ENCODE measurements around the gene TLR3. TPM values are rescaled to one million over a fixed set of nuclear protein-coding genes. Genes with fewer than 3 reads are reported as not detected.

The TLR3 gene
- total RNA-seq, 1 experiment from 2014 or later = 2.4 TPM

DNA sequence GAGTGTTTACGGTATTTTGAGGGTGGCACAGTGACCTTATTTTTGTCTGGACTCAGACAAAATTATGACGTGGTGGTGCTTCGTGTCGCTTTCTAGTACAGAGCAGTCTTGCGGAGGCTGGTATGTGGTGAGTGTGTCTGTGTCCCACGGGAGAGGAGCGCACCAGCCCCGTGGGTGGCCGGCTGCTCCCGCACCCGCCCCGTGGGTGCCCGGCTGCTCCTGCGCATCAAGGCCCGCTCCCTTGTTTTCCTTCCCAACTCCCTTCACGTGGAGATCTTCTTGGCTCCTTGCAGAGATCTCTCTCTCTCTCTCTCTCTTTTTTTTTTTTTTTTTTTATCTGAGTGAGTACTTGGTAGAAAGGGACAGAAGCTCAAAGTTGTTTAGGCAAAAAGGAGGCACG is 23.3 kb downstream of the TLR3 start:
- DNase-seq (ENCODE audit: low read depth) = no peak
- in situ Hi-C loops (cut with HindIII; ENCODE audit: low pct_unique_long_range_greater_than_20kb, low sequenced_read_pairs) = no loop called here

DNA sequence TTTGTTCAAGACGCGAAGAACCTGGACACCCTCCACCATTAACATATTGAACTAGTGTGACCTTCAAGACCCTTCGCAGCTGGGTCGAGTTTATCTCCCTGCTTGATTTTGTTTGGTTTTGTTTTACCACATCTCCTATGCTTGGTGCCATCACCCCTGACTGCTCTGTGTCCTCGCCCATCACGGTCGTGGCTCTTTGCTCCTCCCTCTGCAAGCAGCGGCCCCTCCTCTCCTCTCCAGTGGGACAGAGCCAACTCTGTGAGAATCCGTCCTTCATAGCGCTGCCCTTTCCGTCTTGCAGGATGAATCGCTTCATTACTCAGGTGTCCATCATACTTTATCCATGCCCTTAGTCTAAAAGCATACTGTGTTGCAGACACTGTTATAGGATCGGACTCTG is 26.4 kb downstream of the TLR3 start:
- in situ Hi-C loops (cut with HindIII; ENCODE audit: low pct_unique_long_range_greater_than_20kb, low sequenced_read_pairs) = no loop called here

DNA sequence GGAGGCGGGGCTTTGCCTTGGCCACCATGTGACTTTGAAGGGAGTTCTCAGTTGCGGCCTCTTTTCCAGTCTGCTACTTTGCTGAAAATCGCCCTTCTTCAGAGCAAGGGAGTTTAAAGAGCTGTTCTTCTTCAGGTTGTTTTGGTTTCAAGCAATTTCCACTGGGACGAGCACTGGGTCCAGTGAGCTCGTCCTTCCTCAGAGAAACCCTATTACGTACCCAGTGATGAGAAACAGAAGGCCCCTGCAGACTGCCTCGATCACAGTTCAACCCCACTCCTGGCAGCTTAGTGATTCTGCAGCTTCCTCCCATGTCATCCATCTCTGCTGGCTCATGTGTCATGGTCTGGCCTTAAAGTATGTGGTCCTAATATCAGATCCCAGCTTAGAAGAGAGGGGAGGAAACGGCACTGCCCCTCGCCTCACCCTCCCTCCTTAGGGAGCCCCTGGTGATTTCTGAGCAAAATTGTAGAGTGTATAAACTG is 27.8 kb downstream of the TLR3 start:
- in situ Hi-C loops (cut with HindIII; ENCODE audit: low pct_unique_long_range_greater_than_20kb, low sequenced_read_pairs) = no loop called here
- no peak for DNase-seq (ENCODE audit: low read depth)

More for the DNA sequence above, 26.4 kb downstream of the TLR3 start:
- no peak for DNase-seq (ENCODE audit: low read depth)

DNA sequence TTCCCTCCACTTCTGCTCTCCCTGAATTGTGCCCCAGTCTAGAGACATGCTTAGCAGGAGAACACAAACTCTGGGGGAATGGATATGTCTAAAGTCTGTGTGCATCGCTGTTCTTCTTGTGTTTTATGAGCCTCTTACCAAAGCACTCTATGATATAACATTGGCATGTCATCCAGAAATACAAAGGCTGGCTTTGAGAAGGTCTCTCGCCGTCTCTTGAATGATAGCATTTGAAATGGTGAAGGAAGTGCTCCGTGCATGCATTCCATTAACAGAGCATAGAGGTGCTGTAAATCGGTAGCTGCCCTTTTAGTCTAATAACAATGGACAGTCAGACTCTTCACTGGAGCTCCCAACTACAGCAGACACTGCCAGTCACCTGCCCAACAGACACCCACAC is 28.4 kb downstream of the TLR3 start:
- DNase-seq (ENCODE audit: low read depth) = no peak
- in situ Hi-C loops (cut with HindIII; ENCODE audit: low pct_unique_long_range_greater_than_20kb, low sequenced_read_pairs) = no loop called here

DNA sequence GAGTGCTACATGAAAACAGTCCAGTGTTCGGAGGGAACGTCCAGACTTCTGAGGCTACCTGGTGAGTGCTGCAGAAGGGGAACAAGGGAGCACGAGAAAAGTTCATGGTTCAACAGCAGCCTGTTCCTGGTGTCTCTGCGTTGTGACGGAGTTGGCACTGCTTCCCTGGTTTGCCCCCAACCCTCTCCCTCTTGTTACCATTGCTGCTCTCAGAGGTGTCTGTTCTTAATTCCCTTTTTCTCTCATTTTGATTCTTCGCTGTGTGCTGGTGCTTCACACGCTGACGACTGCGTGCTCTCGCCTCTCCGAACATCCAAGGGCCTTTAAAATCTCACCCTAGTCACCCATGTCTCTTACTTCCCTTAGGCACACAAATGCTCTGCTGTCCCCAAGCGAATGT is 34.0 kb downstream of the TLR3 start:
- no peak for DNase-seq (ENCODE audit: low read depth)
- in situ Hi-C loops (cut with HindIII; ENCODE audit: low pct_unique_long_range_greater_than_20kb, low sequenced_read_pairs) = no loop called here

DNA sequence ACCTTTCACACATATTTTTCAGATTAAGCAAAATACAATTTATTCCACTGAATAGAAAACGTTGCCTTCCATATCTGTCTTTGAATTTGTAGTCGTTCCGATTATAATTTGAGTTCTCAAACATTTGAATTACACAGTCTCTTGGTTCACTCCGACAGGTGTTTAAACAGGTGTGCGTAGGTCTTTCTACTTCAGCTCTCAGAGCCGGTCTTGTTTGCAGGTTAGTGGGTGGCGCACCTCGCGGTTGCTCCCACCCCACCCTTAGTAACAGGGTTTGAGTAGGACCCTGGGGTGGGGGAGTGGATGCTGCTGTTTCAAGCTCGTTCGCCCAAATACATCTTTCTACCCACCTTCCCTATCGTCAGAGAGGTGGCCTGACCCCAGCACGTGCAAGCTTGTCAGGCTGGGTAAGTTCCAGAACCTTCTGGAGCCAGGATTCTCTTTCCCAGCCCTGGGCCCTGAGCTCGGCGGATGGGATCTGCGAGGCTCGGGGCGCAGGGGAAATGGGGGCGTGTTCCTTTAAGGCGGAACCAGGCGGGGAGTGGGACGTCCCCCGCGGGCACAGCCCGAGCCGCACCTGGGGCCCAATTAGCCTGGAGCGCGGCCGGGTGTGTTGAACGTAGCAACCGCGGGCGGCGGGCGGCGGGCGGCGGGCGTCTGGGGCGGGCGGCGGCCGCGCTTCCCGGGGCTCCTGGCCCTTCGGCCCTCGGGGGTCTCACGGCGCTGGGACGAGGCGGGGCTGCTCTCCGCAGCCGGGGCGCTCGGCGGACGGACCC is 35.3 kb downstream of the TLR3 start, which contains the start of gene FAM149A:
Gene FAM149A (plus strand): TSS at position 591 of the 776 bp plus-strand sequence.
- no peak for DNase-seq (ENCODE audit: low read depth)
- in situ Hi-C loops (cut with HindIII; ENCODE audit: low pct_unique_long_range_greater_than_20kb, low sequenced_read_pairs) = no loop called here

DNA sequence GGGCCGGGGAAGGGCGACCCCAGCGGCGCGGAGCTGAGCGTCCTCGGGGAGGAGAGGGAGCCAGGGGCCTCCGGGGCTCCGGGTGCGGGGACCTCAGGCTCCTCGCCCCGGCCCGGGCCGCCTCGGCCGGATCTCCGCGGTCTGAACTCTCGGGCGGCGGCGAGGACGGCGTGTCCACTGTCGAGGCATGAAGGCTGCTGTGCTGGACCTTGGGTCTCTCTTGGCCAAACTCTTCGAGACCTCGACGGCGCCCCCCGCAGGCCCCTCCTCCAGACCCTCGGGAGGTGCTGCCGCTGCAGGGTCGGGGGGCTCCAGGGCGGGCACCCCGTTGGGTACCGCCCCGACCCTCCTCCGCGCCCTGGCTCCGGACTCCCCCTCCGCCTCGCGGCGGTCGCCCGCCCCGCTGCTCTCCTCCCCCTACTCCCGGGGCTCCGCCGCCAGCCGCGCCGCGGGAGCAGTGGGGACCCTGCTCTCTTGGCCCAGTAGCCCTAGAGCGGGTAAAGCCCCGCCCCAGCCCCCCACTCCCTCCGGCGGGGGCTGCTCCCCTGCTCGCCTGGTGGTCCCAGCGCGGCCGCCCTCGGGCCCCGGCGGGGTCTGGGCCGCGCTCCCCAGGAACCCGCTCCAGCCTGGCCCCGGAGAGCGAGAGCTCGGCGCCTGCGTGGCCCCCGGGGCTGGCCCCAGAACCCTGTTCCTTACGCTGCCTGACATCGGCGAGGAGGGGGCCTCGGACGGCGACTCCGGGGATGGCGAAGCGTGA is 36.1 kb downstream of the TLR3 start:
- in situ Hi-C loops (cut with HindIII; ENCODE audit: low pct_unique_long_range_greater_than_20kb, low sequenced_read_pairs) = no loop called here
- DNase-seq (ENCODE audit: low read depth) = no peak

DNA sequence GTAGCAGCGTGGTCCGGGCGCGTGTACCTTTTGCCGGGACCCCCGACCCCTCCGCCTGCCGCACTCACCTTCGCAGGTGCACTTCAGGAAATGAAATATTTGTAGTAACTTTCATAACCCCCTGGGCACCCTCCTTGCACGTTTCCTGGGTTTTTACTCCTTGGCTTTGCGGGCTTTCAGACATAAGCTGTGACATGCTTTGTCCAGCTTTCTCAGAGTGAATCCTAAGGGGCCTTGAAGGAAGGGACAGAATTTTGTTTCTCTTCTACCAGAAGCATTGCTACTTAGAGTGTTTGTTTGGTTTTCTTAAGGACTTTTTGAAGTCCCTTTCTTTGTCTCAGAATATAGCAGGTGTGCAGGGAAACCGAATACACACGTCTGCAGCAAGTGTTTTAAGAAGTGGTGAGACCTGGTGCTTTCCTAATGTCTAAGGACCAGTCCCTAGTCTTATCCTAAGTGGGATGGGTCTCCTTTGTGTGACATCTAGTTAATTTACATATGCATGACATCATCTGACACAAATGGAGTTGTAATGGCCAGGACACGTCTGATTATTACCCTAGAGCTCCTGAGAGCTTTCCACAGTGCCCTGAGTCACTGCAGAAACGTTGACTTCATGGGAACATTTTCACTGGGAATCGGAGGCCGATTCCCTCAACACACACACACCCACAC is 36.8 kb downstream of the TLR3 start:
- DNase-seq (ENCODE audit: low read depth) = no peak
- in situ Hi-C loops (cut with HindIII; ENCODE audit: low pct_unique_long_range_greater_than_20kb, low sequenced_read_pairs) = no loop called here

DNA sequence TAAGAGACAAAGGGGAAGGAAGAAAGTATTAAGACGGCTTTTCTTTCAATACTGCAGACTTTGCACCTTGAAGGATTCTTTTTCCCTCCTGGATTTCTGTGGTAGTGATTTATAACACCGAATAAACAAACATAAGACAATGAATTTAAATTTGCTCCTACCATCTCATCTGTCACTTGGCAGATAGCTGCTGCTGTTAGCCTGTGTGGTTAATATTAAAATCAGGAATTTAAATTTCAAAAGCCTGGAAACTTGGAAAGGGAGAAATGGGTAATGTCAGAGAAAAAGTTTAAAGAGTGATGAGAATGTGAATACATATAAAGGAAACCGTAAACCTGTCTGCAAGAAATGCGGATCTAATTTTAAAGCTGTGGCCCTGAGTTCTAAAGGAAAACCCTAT is 39.0 kb downstream of the TLR3 start:
- DNase-seq (ENCODE audit: low read depth) = no peak
- in situ Hi-C loops (cut with HindIII; ENCODE audit: low pct_unique_long_range_greater_than_20kb, low sequenced_read_pairs) = no loop called here

DNA sequence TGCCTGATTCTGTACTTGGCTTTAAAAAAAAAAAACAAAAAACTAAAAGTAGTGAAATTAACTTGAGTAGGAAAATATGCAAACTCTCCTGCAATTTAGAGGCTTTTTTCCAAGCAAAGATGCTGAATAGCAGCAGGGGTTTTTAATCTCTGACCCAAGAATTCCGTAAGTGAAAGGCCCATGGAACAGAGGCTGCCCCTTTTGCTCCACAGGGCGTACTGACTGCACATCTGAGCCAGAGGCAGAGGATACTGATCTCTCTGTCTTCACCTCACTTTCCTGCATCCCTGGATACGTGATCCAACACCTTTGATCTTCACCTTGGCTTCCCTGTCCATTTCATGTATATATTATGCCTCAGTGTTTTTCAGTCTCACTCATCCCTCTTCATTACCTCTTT is 39.4 kb downstream of the TLR3 start:
- DNase-seq (ENCODE audit: low read depth) = no peak
- in situ Hi-C loops (cut with HindIII; ENCODE audit: low pct_unique_long_range_greater_than_20kb, low sequenced_read_pairs) = no loop called here

DNA sequence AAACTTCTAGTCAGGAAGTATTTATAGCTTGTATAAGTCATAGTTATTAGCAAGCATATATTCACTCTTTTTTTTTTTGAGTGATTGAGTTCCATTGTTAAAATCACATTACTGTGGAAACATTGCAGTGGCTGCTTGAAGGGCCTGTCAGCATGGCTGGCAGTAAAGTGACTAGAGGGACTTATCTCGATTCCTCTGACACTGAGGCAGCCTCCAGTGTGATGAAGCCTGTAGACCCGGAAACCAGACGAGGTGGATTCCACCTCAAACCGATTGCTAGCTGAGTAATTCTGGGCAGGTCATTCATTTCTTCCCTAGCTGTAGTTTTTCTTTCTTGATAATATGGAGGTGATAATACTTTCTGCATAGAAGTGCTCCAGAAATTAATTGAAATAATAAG is 40.3 kb downstream of the TLR3 start:
- in situ Hi-C loops (cut with HindIII; ENCODE audit: low pct_unique_long_range_greater_than_20kb, low sequenced_read_pairs) = no loop called here
- DNase-seq (ENCODE audit: low read depth) = no peak

DNA sequence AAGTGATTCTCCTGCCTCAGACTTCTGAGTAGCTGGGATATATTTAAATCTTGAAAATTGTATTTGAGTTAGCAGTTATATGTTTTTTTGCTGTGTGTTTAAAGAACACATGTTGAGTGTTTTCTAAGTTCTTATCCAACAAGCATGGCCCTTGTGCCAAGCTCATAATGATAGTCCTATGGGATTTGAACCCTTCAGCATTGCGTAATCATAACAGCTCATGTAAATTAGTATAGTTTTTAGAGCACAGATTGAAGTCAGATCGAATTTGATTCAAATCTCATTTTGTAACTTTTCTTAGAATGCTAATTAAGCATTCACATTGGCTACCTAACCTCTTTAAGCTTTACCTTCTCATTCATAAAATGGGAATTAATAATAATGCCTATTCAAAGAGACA is 47.7 kb downstream of the TLR3 start:
- in situ Hi-C loops (cut with HindIII; ENCODE audit: low pct_unique_long_range_greater_than_20kb, low sequenced_read_pairs) = no loop called here
- no peak for DNase-seq (ENCODE audit: low read depth)

DNA sequence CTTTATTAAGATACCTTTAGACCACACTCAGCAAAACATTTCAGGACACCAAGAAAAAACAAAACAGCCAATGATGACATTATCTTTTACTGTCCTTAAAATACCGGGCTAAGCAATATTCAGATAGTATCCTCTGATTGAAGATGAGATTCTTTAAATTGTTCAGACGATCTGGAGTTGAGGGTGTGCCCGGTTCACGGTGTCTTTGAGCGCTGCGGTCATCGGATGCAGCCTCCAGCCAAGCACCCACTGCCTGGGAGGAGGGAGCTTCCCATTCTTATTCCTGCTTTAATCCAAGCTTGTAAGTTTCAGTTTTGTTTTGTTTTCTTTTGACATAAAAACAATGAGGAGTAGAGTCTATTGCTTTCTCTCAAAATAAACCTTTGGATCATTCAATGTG is 49.6 kb downstream of the TLR3 start:
- in situ Hi-C loops (cut with HindIII; ENCODE audit: low pct_unique_long_range_greater_than_20kb, low sequenced_read_pairs) = no loop called here
- DNase-seq (ENCODE audit: low read depth) = no peak

DNA sequence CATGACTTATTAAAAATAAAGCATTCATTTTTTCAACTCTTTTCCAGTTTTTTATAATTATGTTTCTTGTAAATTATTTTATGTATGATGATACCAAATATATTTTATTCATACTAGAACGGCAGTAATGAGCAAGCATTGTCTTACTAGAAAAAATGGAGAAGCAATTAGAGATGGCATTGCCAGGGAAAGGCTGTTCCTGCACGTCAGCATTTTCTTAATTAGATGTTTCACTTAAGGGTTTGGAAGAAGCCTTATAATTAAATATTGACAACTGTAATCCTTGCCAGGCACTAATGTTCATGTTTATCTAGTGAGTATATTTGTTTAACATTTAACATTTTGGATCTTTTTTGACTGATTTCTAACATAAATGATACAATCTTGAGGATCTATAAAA is 52.1 kb downstream of the TLR3 start:
- no peak for DNase-seq (ENCODE audit: low read depth)
- in situ Hi-C loops (cut with HindIII; ENCODE audit: low pct_unique_long_range_greater_than_20kb, low sequenced_read_pairs) = no loop called here

DNA sequence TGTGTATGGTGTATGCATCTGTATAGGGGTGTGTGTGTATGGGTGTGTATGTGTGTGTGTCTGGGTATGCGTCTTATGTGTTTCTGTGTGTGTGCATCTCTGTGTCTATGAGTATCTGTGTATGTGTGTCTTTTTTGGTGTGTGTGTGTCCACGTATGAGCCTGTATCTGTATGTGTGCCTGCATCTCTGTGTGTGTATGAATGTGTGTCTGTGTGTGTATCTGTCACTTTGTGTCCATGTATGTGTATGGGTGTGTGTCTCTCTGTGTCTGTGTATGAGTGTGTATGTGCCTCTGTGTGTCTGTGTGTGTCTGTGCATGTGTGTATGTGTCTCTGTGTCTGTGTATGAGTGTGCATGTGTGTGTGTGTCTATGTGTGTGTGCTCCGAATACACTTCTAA is 59.9 kb downstream of the TLR3 start:
- DNase-seq (ENCODE audit: low read depth) = no peak
- in situ Hi-C loops (cut with HindIII; ENCODE audit: low pct_unique_long_range_greater_than_20kb, low sequenced_read_pairs) = no loop called here

DNA sequence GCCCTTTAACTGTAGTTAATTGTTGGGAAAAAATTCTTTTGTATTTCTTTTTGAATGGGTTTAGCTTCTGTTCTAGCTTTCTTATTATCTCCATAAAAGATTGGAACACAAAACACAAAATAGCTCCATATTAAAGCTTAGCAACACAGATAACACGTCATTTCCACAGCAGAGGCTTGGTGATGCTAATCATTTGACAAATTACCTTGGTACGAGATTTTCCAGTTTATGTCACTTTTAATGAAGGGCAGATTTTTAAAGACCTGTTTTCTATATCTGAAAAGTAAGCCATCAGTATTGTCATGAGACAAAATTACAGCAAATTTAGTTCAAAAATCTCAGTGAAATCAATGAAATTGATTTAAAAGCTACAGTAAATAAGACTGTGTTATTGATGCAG is 63.0 kb downstream of the TLR3 start:
- DNase-seq (ENCODE audit: low read depth) = no peak
- in situ Hi-C loops (cut with HindIII; ENCODE audit: low pct_unique_long_range_greater_than_20kb, low sequenced_read_pairs) = no loop called here

DNA sequence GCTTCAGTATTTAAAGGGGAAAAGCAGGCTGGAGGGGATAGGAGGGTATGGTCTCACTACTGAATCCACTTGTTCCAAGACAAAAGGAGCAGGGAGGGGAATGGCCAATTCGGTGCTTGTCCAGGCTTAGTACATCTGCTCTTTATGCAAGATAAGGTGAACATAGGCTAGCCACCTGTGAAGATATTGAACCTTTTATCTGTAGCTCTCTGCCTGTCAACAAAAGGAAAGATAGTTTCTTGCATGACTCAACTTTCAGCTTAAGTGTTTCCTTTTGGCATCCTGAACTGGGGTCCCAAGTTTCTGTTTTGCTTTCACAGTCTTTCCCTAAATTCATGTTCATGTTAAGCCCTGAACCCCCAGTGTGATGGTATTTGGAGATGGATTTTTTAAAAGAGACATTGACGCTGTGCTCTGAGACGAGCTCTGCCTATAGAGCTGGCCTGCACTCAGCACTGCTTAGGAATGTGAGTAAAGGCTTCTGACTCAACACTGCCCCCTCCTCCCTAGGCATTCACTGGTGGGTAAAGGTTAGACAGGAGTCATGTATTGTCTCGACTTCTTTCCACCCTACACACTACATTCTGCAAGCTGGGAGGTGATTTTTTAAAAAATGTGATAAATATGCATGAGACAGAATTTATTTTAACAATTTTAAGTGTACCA is 63.8 kb downstream of the TLR3 start:
- in situ Hi-C loops (cut with HindIII; ENCODE audit: low pct_unique_long_range_greater_than_20kb, low sequenced_read_pairs) = no loop called here
- peak; percentile 15 for DNase-seq (ENCODE audit: low read depth)

DNA sequence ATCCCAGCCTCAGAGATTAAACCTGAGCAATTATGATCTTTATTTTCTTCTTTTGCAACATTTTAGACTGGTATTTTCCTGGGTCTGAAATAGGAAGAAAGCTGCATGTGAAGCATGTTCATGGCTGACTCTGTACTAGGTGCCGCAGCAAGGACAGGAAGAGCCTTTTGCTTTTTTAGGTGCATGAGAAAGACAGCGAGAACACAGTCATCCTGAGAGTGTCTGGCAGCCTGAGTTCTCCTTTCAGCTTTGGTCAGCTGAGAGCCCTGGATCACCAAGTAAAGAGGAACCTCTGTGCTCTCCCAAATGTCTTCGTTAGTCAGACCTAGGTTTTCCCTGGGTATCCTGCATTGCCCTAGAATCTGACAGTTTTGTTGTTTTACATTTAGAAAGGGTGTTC is 65.3 kb downstream of the TLR3 start:
- in situ Hi-C loops (cut with HindIII; ENCODE audit: low pct_unique_long_range_greater_than_20kb, low sequenced_read_pairs) = no loop called here
- no peak for DNase-seq (ENCODE audit: low read depth)

DNA sequence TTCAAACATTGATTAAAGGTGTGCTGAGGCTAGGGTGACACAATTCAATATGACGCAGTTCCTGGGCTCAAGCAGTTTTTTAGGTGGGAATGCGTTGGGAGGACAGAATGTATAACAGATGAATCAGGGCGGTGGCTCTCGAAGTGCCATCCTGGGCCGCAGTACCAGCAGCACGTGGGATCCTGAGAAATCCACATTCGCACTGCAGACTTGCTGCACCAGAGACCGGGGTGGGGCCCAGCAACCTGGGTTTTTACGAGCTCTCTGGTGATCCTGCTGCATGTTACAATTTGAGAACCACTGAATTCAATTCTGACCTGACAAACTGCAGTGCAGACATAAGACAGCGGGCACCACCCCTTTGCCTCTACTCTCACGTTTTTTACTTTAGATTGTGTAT is 65.9 kb downstream of the TLR3 start:
- DNase-seq (ENCODE audit: low read depth) = no peak
- in situ Hi-C loops (cut with HindIII; ENCODE audit: low pct_unique_long_range_greater_than_20kb, low sequenced_read_pairs) = no loop called here

All from Caki2 (cell line).